Rectal smooth muscle tissue (tissue), 1 donor: ENCODE measurements around the gene COMMD1.
"Not testable (repeated sequence)": the region's sequence is repeated elsewhere in the genome, so short reads cannot be mapped to it uniquely, and the experiment has no call there.

ENCODE experiments used
- H3K27ac ChIP-seq: one replicate; pipeline ENCODE4 v1.7.0; 2013; ENCODE audit warnings: low read depth, low read length, inconsistent platforms
- H3K27me3 ChIP-seq: one replicate; pipeline ENCODE4 v1.7.0; 2013; ENCODE audit warnings: low read length; ENCODE audit not compliant: control insufficient read depth, insufficient read depth
- H3K36me3 ChIP-seq: one replicate; pipeline ENCODE4 v1.7.0; 2013; ENCODE audit warnings: low read length; ENCODE audit not compliant: control insufficient read depth, insufficient read depth
- H3K4me1 ChIP-seq: one replicate; pipeline ENCODE4 v1.7.0; 2013; ENCODE audit warnings: low read length; ENCODE audit not compliant: control insufficient read depth, insufficient read depth
- H3K4me3 ChIP-seq: one replicate; pipeline ENCODE4 v1.7.0; 2013; ENCODE audit warnings: low read length
- H3K9ac ChIP-seq: one replicate; pipeline ENCODE4 v1.7.0; 2013; ENCODE audit warnings: low read length

COMMD1 gene

GRCh38 chr2:61954856-61955255 is 49.4 kb downstream of the COMMD1 start:
- not testable (repeated sequence) for H3K36me3 ChIP-seq, H3K4me1 ChIP-seq, H3K27me3 ChIP-seq, H3K9ac ChIP-seq, H3K4me3 ChIP-seq, H3K27ac ChIP-seq

DNA sequence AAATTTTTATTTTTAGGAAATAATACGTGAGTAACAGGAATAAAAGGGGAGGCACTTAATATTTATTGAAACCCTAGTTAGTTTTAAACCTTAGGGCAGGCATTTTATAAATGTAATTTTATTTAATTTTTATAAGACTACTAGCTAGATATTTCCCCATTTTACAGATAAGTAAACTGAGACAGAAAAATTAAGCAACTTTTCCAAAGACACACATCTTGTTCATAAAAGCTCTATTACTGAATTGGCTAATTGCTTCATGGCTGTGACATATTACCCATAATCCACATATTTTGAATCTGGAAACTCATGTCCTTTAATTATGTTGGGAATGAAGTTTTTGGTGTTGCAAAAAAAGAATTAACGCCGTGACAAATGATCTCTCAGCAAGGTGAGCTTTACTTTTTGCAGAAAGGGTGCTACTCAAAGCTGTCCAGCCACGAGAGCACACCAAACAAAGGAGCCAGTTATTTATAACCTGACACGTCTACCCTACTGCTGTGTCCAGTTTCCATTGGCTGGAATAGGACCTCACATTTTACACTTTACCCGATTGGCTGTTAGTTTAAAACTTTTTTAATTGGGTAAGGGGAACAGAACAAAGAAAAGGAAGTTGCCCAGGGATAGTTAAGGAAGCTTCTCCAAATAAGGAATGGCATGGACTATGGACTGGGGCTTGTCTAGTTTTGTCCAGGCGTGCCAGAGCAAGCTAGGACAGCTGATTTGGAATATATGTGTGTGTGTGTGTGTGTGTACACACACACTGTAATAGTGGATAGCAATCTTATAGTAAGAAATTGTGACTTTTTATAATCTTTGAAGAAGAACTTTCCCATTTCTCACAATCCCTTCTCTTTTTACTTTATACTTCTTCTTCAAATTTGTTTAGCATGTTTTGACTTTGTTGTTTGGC is 54.2 kb downstream of the COMMD1 start:
- H3K9ac ChIP-seq = no peak overlapping the region
- no peaks in the 10 kb centered on the region for H3K27me3 ChIP-seq
- H3K36me3 ChIP-seq = no peaks in the 10 kb centered on the region
- no peaks in the 10 kb centered on the region for H3K4me1 ChIP-seq
- no peak overlapping the region for H3K4me3 ChIP-seq
- H3K27ac ChIP-seq = no peak overlapping the region

GRCh38 chr2:61961231-61961901 is 55.9 kb downstream of the COMMD1 start:
- Histone ChIP-seq H3K27me3 (no peaks in the 10 kb centered on the region), H3K4me3 (no peak overlapping the region), H3K9ac (no peak overlapping the region), H3K27ac (no peak overlapping the region), H3K4me1 (no peaks in the 10 kb centered on the region), H3K36me3 (no peaks in the 10 kb centered on the region)

DNA sequence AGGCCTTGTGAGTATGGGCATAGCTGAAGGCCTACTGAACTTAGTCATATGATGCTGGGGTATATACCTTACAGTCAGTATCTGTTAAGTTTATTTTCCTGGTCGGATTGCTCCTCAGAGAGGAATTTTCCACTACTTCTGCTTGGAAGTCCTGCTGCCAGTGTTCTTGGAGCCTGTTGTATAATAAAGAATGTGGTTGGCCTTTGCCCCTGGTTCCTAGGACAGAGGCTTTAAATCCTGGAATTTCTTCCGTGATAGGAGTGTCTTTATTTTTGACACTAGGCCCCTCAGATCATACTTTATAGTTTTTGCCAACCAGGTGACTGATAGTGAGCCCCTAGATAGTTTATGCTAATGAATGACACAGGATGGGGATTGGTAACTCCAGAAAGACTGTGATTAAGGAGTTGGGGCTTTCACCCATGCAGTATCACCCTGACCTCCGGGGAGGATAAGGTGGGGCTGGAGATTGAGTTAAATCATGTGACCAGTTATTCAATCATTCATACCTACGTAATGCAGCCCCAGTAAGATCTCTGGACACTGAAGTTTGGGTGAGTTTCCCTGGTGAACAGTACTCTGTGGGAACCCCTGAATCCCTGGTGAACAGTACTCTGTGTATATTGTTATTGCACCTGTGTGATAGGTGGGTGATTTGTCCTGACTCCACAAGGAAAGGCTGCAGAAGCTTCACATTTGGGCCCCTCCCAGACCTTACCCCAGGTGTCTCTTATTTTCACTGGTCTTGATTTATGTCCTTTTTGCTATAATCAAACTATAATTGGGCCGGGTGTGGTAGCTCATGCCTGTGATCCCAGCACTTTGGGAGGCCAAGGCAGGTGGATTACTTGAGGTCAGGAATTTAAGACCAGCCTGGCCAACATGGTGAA is 56.9 kb downstream of the COMMD1 start:
- H3K27ac ChIP-seq = no peak overlapping the region
- no peak overlapping the region for H3K4me3 ChIP-seq

DNA sequence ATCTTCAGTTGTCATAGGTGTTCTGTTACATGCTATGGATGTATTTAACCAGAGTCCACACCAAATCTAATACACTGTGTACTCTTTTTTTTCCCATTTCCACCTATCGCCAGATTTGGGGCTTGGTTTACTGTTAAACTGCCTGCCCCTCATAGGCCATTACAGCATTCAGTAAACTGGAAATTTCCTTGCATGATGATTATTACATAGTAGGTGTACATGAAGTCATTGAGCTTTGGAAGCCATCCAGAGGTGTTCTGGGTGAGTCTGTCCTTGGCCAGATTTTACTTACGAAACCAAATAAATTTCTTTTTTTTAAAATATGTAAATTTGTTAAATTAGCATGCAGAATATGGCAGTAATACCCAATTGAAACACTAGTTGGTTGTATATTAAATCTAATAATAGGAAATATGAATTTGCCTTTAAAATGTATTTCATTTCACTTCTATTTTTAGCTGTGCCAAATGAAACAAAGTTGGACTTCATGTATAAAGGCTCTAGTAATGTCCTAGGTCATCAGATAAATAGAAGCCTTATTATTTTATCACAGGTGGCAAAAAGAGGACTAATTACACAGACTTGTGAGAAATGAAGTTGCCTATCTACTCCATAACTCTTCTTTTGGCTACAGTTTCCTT is 60.7 kb downstream of the COMMD1 start:
- Histone ChIP-seq H3K9ac (no peak overlapping the region), H3K27ac (no peak overlapping the region), H3K4me3 (no peak overlapping the region), H3K36me3 (no peaks in the 10 kb centered on the region), H3K4me1 (peaks cover 6% of the 10 kb centered on the region), H3K27me3 (no peaks in the 10 kb centered on the region)

More for the DNA sequence above, 56.9 kb downstream of the COMMD1 start:
- Histone ChIP-seq H3K27me3 (no peaks in the 10 kb centered on the region), H3K9ac (no peak overlapping the region), H3K36me3 (no peaks in the 10 kb centered on the region), H3K4me1 (peaks cover 2% of the 10 kb centered on the region)

DNA sequence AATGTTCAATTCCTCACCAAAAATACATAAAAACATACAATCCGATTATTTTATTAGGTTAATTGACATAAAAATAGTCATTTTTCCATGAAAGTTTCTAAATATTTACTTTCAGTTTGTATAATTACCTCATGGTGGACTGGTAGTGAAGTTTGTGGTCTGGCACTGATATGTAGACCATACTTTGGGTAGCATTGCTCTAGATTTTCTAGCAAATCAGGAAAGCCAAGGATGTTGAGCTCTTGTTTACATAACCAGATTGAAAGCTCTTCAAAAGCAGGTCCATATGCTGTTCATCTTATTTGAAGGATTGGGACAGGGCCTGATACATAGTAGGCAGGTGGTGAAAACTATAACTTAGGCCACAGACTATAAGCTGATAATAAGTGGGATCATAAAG is 61.8 kb downstream of the COMMD1 start:
- Histone ChIP-seq H3K4me1 (peaks cover 6% of the 10 kb centered on the region), H3K9ac (no peak overlapping the region), H3K27ac (no peak overlapping the region)

GRCh38 chr2:61969376-61969775 is 63.9 kb downstream of the COMMD1 start:
- Histone ChIP-seq H3K36me3 (no peaks in the 10 kb centered on the region), H3K27me3 (no peaks in the 10 kb centered on the region), H3K4me1 (peaks cover 6% of the 10 kb centered on the region), H3K4me3 (no peak overlapping the region), H3K9ac (no peak overlapping the region), H3K27ac (peak overlapping the region; percentile 38)

More for the DNA sequence above, 61.8 kb downstream of the COMMD1 start:
- Histone ChIP-seq H3K27me3 (no peaks in the 10 kb centered on the region), H3K4me3 (no peak overlapping the region), H3K36me3 (no peaks in the 10 kb centered on the region)

DNA sequence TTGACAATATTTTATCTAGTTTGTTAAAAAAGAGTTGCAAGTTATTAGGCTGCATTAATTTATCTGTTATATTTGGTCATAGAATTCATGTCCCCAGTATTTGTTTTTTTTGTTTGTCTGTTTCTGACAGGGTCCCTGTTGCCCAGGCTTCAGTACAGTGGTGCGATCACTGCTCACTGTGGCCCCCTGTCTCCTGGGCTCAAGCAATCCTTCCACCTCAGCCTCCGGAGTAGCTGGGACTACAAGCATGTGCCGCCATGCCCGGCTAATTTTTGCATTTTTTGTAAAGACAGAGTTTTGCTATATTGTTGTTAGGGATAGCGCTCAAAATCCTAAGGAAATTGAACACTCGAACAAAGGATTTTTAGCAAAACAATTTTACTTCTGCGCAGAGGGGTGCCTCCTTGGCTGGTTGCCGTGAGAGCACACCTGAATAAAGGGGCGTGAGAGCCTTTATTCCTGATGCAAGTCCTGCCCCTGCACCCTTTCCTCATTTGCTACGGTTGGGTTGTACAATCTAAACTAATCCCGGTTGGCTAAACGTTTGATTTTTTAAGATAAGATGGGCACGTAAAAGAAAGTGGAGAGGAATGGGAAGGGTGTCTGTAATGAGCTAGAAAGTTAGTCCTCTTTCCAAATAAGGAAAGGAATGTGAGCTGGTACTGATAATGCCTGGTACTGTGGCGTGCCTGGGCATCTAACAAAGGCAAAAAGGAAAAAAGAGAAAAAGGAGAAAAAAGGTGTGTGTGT is 65.5 kb downstream of the COMMD1 start:
- no peak overlapping the region for H3K4me3 ChIP-seq
- H3K9ac ChIP-seq = no peak overlapping the region
- H3K4me1 ChIP-seq = peaks cover 6% of the 10 kb centered on the region
- H3K36me3 ChIP-seq = no peaks in the 10 kb centered on the region
- H3K27me3 ChIP-seq = no peaks in the 10 kb centered on the region
- H3K27ac ChIP-seq = peak overlapping the region; percentile 50

- Histone ChIP-seq H3K4me1 (no peaks in the 10 kb centered on the region), H3K4me3 (no peak overlapping the region), H3K9ac (no peak overlapping the region), H3K27me3 (no peaks in the 10 kb centered on the region), H3K27ac (no peak overlapping the region), H3K36me3 (no peaks in the 10 kb centered on the region)
Measured at GRCh38 chr2:61978522-61978921, 73.0 kb downstream of the COMMD1 start.

DNA sequence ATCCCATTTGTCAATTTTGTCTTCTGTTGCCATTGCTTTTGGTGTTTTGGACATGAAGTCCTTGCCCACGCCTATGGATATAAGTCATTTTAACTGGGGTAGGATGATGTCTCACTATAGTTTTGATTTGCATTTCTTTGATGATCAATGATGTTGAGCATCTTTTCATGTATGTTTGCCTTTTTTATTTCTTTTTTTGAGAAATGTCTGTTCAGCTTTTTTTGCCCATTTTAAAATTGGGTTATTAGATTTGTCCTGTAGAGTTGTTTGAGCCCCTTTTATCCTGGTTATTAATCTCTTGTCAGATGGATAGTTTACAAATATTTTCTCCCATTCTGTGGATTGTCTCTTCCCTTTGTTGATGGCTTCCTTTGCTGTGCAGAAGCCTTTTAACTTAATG is 75.3 kb downstream of the COMMD1 start:
- no peaks in the 10 kb centered on the region for H3K27me3 ChIP-seq
- no peak overlapping the region for H3K27ac ChIP-seq
- H3K36me3 ChIP-seq = no peaks in the 10 kb centered on the region
- no peak overlapping the region for H3K4me3 ChIP-seq
- no peak overlapping the region for H3K9ac ChIP-seq
- no peaks in the 10 kb centered on the region for H3K4me1 ChIP-seq

DNA sequence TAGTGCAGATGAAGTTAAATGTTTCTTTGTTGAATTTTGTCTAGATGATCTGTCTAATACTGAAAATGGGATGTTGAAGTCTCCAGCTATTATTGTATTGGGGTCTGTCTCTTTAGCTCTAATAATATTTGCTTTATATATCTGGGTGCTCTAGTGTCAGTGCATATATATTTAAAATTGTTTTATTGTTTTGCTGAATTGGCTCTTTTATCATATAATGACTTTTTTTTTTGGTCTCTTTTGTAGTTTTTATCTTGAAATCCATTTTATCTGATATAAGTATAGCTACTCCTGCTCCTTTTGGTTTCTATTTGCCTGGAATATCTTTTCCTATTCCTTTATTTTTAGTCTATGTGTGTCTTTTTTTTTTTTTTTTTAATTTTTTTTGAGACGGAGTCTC is 79.2 kb downstream of the COMMD1 start:
- Histone ChIP-seq H3K27ac (no peak overlapping the region), H3K27me3 (no peaks in the 10 kb centered on the region), H3K4me1 (no peaks in the 10 kb centered on the region), H3K36me3 (no peaks in the 10 kb centered on the region), H3K9ac (no peak overlapping the region), H3K4me3 (no peak overlapping the region)
